HepG2 (cell line): ENCODE measurements around the gene SGMS1. TPM values are rescaled to one million over a fixed set of nuclear protein-coding genes. Genes with fewer than 3 reads are reported as not detected.
A peak's percentile ranks its signal among the peaks of the same experiment; 100 is the strongest.

Experiments
- E2F1 ChIP-seq: sonication (generic); formaldehyde crosslinking; IDR thresholded peaks from 2 replicates; pipeline ENCODE4 v1.5.0; 2020; ENCODE audit warnings: missing genetic modification reagents
- ELF3 ChIP-seq: IDR thresholded peaks from 2 replicates; pipeline ENCODE4 v1.6.1; 2016; ENCODE audit warnings: missing genetic modification reagents, missing compliant biosample characterization
- FOXA3 ChIP-seq: IDR thresholded peaks from 2 replicates; pipeline ENCODE4 v1.6.1; 2016; ENCODE audit warnings: missing genetic modification reagents, missing compliant biosample characterization
- FOXO1 ChIP-seq: sonication (generic); formaldehyde crosslinking; IDR thresholded peaks from 2 replicates; pipeline ENCODE4 v1.4.0; 2020; ENCODE audit warnings: missing genetic modification reagents
- FOXP1 ChIP-seq, 2 experiments: fragments of 450-650 bp in 1 of 2; IDR thresholded peaks; 2 replicates each; pipeline ENCODE4 v1.6.1; 2017 to 2018; ENCODE audit warnings: antibody characterized with exemption in 1 of 2
- HNF1B ChIP-seq: sonication (generic); formaldehyde crosslinking; IDR thresholded peaks from 2 replicates; pipeline ENCODE4 v1.5.1; 2020; ENCODE audit warnings: mild to moderate bottlenecking, moderate library complexity, missing genetic modification reagents
- MED1 ChIP-seq: sonication (generic); formaldehyde crosslinking; IDR thresholded peaks from 2 replicates; pipeline ENCODE4 v1.4.0; 2020; ENCODE audit warnings: missing genetic modification reagents
- MIXL1 ChIP-seq: IDR thresholded peaks from 2 replicates; pipeline ENCODE4 v1.6.1; 2016
- NCOA2 ChIP-seq: sonication (generic); formaldehyde crosslinking; IDR thresholded peaks from 2 replicates; pipeline ENCODE4 v1.8.0; 2022; ENCODE audit warnings: inconsistent platforms
- NCOR1 ChIP-seq: fragments of 200-600 bp; sonication (generic); IDR thresholded peaks from 2 replicates; pipeline ENCODE4 v1.7.0; 2017; ENCODE audit warnings: antibody characterized with exemption, low read length, borderline replicate concordance
- RXRB ChIP-seq: IDR thresholded peaks from 2 replicates; pipeline ENCODE4 v1.6.1; 2016; ENCODE audit warnings: borderline replicate concordance, missing genetic modification reagents, missing compliant biosample characterization
- TEAD3 ChIP-seq: optimal IDR thresholded peaks from 2 replicates; pipeline ENCODE3; 2016; ENCODE audit warnings: borderline replicate concordance
- ZMYM4 ChIP-seq: sonication (generic); formaldehyde crosslinking; IDR thresholded peaks from 2 replicates; pipeline ENCODE4 v1.8.1; 2023; ENCODE audit warnings: mild to moderate bottlenecking, missing genetic modification reagents
- ZNF44 ChIP-seq: sonication (generic); formaldehyde crosslinking; IDR thresholded peaks from 2 replicates; pipeline ENCODE4 v1.5.1; 2020; ENCODE audit warnings: mild to moderate bottlenecking, missing genetic modification reagents
- ZNF878 ChIP-seq: sonication (generic); formaldehyde crosslinking; IDR thresholded peaks from 2 replicates; pipeline ENCODE4 v1.8.1; 2023; ENCODE audit warnings: mild to moderate bottlenecking, missing genetic modification reagents, moderate library complexity
- polyA plus RNA-seq, 8 experiments: library from polyadenylated mRNA; depleted of rRNA in 3 of 8; stranded (reverse) in 7 of 8; unstranded in 1 of 8; fragments of >200 nt; fragmentation: Illumina TruSeq in 4 of 8; extraction: Trizol in 4 of 8; gene quantifications; 2 replicates each; pipeline versions ENCODE4 v1.2.1 to v1.2.3, GENCODE V29; 2011 to 2016; ENCODE audit warnings: low read depth in 4 of 8, missing spikeins in 1 of 8, mixed read lengths in 1 of 8; ENCODE audit not compliant: insufficient read depth in 1 of 8
- total RNA-seq, 5 experiments: library from RNA; depleted of rRNA; stranded (reverse); fragments of >200 nt; fragmentation: Illumina TruSeq; extraction: Trizol; gene quantifications; 2 replicates each; pipeline ENCODE4 v1.2.3, GENCODE V29; 2016; ENCODE audit warnings: low read depth in 1 of 5
- TF ChIP-seq, protein P1 (sequence below): sonication (generic); formaldehyde crosslinking; IDR thresholded peaks from 2 replicates; pipeline ENCODE4 v1.5.0; 2020; ENCODE audit warnings: missing genetic modification reagents
- TF ChIP-seq, protein P2 (sequence below): sonication (generic); formaldehyde crosslinking; IDR thresholded peaks from 2 replicates; pipeline ENCODE4 v1.4.0; 2020; ENCODE audit warnings: missing genetic modification reagents
- TF ChIP-seq, protein P3 (sequence below): sonication (generic); formaldehyde crosslinking; IDR thresholded peaks from 2 replicates; pipeline ENCODE4 v1.9.0; 2021; ENCODE audit warnings: mild to moderate bottlenecking, missing genetic modification reagents

Gene SGMS1
- total and polyA plus RNA-seq, 2 of the 13 experiments (the other 11 are each of a cell fraction or from before 2014, with no cell fraction given) = 6.5 to 15.1 TPM

- TF ChIP-seq ELF3 (CRISPR knock-in tag) (peak; percentile 89), HNF1B (CRISPR knock-in tag) (peak; percentile 64; the same call in 1 of the 2 replicates), NCOR1 (peak; percentile 39; the same call in 1 of the 2 replicates), FOXP1 (IDR thresholded peaks at IDR 0.05) (no peak), FOXP1 (CRISPR knock-in tag; IDR thresholded peaks at IDR 0.05) (peak; percentile 77; the same call in 1 of the 2 replicates), ZNF878 (CRISPR knock-in tag) (no peak), ZNF44 (CRISPR knock-in tag) (0 out of 2 replicates have a peak, but pooled peaks have one; percentile 48), RXRB (peak; percentile 92), ZMYM4 (peak; percentile 77), FOXA3 (CRISPR knock-in tag) (peak; percentile 87), NCOA2 (CRISPR knock-in tag) (peak; percentile 81; the same call in 1 of the 2 replicates), MED1 (CRISPR knock-in tag) (peak; percentile 21; the same call in 1 of the 2 replicates), E2F1 (CRISPR knock-in tag) (0 out of 2 replicates have a peak, but pooled peaks have one; percentile 33), MIXL1 (0 out of 2 replicates have a peak, but pooled peaks have one; percentile 19), TEAD3 (CRISPR knock-in tag) (peak; percentile 76), FOXO1 (CRISPR knock-in tag) (peak; percentile 75; the same call in 1 of the 2 replicates)
- TF ChIP-seq, protein P1, sequence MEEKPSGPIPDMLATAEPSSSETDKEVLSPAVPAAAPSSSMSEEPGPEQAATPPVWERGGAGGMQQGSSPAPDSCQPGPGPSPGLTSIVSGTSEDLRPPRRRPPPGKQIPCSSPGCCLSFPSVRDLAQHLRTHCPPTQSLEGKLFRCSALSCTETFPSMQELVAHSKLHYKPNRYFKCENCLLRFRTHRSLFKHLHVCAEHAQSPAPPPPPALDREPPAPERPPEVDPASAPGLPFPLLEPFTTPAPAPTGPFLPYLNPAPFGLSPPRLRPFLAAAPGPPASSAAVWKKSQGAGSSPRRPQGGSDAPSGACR (CRISPR knock-in tag) = no peak
- TF ChIP-seq, protein P2, sequence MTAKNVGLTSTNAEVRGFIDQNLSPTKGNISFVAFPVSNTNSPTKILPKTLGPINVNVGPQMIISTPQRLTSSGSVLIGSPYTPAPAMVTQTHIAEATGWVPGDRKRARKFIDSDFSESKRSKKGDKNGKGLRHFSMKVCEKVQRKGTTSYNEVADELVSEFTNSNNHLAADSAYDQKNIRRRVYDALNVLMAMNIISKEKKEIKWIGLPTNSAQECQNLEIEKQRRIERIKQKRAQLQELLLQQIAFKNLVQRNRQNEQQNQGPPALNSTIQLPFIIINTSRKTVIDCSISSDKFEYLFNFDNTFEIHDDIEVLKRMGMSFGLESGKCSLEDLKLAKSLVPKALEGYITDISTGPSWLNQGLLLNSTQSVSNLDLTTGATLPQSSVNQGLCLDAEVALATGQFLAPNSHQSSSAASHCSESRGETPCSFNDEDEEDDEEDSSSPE (CRISPR knock-in tag) = 0 out of 2 replicates have a peak, but pooled peaks have one; percentile 26
- TF ChIP-seq, protein P3, sequence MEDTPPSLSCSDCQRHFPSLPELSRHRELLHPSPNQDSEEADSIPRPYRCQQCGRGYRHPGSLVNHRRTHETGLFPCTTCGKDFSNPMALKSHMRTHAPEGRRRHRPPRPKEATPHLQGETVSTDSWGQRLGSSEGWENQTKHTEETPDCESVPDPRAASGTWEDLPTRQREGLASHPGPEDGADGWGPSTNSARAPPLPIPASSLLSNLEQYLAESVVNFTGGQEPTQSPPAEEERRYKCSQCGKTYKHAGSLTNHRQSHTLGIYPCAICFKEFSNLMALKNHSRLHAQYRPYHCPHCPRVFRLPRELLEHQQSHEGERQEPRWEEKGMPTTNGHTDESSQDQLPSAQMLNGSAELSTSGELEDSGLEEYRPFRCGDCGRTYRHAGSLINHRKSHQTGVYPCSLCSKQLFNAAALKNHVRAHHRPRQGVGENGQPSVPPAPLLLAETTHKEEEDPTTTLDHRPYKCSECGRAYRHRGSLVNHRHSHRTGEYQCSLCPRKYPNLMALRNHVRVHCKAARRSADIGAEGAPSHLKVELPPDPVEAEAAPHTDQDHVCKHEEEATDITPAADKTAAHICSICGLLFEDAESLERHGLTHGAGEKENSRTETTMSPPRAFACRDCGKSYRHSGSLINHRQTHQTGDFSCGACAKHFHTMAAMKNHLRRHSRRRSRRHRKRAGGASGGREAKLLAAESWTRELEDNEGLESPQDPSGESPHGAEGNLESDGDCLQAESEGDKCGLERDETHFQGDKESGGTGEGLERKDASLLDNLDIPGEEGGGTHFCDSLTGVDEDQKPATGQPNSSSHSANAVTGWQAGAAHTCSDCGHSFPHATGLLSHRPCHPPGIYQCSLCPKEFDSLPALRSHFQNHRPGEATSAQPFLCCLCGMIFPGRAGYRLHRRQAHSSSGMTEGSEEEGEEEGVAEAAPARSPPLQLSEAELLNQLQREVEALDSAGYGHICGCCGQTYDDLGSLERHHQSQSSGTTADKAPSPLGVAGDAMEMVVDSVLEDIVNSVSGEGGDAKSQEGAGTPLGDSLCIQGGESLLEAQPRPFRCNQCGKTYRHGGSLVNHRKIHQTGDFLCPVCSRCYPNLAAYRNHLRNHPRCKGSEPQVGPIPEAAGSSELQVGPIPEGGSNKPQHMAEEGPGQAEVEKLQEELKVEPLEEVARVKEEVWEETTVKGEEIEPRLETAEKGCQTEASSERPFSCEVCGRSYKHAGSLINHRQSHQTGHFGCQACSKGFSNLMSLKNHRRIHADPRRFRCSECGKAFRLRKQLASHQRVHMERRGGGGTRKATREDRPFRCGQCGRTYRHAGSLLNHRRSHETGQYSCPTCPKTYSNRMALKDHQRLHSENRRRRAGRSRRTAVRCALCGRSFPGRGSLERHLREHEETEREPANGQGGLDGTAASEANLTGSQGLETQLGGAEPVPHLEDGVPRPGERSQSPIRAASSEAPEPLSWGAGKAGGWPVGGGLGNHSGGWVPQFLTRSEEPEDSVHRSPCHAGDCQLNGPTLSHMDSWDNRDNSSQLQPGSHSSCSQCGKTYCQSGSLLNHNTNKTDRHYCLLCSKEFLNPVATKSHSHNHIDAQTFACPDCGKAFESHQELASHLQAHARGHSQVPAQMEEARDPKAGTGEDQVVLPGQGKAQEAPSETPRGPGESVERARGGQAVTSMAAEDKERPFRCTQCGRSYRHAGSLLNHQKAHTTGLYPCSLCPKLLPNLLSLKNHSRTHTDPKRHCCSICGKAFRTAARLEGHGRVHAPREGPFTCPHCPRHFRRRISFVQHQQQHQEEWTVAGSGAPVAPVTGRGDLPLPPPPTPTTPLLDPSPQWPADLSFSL = no peak
These were observed 85.0 kb downstream of the SGMS1 start (continued) for GRCh38 chr10:50538555-50539398.
